ENCODE measurements around the gene AP1G1. TPM values are rescaled to one million over a fixed set of nuclear protein-coding genes. Genes with fewer than 3 reads are reported as not detected.

AP1G1 gene
- total and polyA plus RNA-seq, 2 of the 8 experiments (the other 6 are each of a cell fraction or from before 2014, with no cell fraction given), result 43.9 to 68.4 TPM

DNA sequence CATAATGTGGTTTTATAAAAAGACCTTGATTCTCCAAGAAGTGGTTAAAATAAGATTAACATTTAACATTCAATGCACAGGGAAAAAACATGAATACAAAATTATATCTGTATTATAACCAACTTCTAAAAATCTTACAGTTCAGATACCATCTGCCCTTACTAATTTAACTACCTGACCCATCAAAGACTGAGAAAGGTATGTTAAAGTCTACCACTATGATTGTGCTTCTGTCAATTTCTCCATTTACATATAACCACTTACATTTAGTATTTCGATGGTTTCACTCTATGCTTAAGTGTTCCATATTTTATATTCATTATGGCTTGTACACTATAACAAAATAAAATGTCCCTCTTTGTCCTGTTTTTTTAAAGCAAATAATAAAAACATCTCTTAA is 14.6 kb downstream of the AP1G1 start (continued):
- TF ChIP-seq, protein P1, sequence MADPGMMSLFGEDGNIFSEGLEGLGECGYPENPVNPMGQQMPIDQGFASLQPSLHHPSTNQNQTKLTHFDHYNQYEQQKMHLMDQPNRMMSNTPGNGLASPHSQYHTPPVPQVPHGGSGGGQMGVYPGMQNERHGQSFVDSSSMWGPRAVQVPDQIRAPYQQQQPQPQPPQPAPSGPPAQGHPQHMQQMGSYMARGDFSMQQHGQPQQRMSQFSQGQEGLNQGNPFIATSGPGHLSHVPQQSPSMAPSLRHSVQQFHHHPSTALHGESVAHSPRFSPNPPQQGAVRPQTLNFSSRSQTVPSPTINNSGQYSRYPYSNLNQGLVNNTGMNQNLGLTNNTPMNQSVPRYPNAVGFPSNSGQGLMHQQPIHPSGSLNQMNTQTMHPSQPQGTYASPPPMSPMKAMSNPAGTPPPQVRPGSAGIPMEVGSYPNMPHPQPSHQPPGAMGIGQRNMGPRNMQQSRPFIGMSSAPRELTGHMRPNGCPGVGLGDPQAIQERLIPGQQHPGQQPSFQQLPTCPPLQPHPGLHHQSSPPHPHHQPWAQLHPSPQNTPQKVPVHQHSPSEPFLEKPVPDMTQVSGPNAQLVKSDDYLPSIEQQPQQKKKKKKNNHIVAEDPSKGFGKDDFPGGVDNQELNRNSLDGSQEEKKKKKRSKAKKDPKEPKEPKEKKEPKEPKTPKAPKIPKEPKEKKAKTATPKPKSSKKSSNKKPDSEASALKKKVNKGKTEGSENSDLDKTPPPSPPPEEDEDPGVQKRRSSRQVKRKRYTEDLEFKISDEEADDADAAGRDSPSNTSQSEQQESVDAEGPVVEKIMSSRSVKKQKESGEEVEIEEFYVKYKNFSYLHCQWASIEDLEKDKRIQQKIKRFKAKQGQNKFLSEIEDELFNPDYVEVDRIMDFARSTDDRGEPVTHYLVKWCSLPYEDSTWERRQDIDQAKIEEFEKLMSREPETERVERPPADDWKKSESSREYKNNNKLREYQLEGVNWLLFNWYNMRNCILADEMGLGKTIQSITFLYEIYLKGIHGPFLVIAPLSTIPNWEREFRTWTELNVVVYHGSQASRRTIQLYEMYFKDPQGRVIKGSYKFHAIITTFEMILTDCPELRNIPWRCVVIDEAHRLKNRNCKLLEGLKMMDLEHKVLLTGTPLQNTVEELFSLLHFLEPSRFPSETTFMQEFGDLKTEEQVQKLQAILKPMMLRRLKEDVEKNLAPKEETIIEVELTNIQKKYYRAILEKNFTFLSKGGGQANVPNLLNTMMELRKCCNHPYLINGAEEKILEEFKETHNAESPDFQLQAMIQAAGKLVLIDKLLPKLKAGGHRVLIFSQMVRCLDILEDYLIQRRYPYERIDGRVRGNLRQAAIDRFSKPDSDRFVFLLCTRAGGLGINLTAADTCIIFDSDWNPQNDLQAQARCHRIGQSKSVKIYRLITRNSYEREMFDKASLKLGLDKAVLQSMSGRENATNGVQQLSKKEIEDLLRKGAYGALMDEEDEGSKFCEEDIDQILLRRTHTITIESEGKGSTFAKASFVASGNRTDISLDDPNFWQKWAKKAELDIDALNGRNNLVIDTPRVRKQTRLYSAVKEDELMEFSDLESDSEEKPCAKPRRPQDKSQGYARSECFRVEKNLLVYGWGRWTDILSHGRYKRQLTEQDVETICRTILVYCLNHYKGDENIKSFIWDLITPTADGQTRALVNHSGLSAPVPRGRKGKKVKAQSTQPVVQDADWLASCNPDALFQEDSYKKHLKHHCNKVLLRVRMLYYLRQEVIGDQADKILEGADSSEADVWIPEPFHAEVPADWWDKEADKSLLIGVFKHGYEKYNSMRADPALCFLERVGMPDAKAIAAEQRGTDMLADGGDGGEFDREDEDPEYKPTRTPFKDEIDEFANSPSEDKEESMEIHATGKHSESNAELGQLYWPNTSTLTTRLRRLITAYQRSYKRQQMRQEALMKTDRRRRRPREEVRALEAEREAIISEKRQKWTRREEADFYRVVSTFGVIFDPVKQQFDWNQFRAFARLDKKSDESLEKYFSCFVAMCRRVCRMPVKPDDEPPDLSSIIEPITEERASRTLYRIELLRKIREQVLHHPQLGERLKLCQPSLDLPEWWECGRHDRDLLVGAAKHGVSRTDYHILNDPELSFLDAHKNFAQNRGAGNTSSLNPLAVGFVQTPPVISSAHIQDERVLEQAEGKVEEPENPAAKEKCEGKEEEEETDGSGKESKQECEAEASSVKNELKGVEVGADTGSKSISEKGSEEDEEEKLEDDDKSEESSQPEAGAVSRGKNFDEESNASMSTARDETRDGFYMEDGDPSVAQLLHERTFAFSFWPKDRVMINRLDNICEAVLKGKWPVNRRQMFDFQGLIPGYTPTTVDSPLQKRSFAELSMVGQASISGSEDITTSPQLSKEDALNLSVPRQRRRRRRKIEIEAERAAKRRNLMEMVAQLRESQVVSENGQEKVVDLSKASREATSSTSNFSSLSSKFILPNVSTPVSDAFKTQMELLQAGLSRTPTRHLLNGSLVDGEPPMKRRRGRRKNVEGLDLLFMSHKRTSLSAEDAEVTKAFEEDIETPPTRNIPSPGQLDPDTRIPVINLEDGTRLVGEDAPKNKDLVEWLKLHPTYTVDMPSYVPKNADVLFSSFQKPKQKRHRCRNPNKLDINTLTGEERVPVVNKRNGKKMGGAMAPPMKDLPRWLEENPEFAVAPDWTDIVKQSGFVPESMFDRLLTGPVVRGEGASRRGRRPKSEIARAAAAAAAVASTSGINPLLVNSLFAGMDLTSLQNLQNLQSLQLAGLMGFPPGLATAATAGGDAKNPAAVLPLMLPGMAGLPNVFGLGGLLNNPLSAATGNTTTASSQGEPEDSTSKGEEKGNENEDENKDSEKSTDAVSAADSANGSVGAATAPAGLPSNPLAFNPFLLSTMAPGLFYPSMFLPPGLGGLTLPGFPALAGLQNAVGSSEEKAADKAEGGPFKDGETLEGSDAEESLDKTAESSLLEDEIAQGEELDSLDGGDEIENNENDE (IDR thresholded peaks at IDR 0.05; ENCODE audit: insufficient replicate concordance, low read length), result no peak
- TF ChIP-seq RXRA (IDR thresholded peaks at IDR 0.05; ENCODE audit: insufficient read depth, low read depth, low read length) (no peak), EGR1 (IDR thresholded peaks at IDR 0.05; ENCODE audit: borderline replicate concordance, low read depth, low read length) (no peak), GABPA (IDR thresholded peaks at IDR 0.05; ENCODE audit: borderline replicate concordance, insufficient read depth, low read length) (no peak), POLR2A (IDR thresholded peaks at IDR 0.05; ENCODE audit: control extremely low read depth in 1 of 2, low read depth in 2 of 2, low read length in 2 of 2) (no peak), SIN3A (conservative IDR thresholded peaks at IDR 0.05 in 1 of 2, IDR thresholded peaks at IDR 0.05 in 1 of 2; ENCODE audit: low read depth in 1 of 2, low read length in 2 of 2) (no peak), BCL11A (IDR thresholded peaks at IDR 0.05; ENCODE audit: low read depth in 2 of 2, low read length in 2 of 2) (no peak), RNF2 (IDR thresholded peaks at IDR 0.05; ENCODE audit: borderline replicate concordance, low read depth, low read length, missing control alignments, poor library complexity, severe bottlenecking) (no peak), NRF1 (IDR thresholded peaks at IDR 0.05; ENCODE audit: low read depth, low read length) (no peak)
- TF ChIP-seq, protein P2, sequence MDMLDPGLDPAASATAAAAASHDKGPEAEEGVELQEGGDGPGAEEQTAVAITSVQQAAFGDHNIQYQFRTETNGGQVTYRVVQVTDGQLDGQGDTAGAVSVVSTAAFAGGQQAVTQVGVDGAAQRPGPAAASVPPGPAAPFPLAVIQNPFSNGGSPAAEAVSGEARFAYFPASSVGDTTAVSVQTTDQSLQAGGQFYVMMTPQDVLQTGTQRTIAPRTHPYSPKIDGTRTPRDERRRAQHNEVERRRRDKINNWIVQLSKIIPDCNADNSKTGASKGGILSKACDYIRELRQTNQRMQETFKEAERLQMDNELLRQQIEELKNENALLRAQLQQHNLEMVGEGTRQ (IDR thresholded peaks at IDR 0.05; ENCODE audit: low read length), result no peak
